Liver (tissue), 3 donors: ENCODE results near the gene RBMS3.

ENCODE experiments used
- TAF1 ChIP-seq: conservative IDR thresholded peaks from 2 replicates; pipeline ENCODE4 v1.6.1; 2016; ENCODE audit warnings: antibody characterized with exemption, mild to moderate bottlenecking
- TF ChIP-seq, protein P1 (sequence below): fragments of 150-350 bp; IDR thresholded peaks from 2 replicates; pipeline ENCODE4 v1.5.1; 2017; ENCODE audit warnings: improper control_type of control experiment, low read depth, low read length; ENCODE audit not compliant: missing input control
- donor health status: healthy.
- donor health status: healthy.

DNA sequence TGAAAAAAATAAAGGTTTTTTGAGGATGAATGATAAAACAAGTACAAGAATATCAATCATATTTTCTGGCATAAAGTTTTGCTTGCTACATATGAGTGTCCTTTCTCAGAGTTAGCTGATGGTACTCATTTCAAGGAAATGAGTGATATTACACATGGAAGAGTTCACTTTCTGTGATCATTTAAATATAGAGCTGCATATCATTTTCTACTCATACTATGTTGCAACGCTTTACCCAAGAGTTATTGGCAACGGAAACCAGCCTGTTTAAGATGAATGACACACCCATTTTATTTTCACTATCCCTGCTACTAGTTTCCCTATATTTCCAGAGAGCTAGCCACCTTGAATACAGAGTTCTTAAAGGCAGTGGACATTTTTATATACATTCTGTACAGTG is 35.4 kb upstream of the RBMS3 start:
- TF ChIP-seq, protein P1, sequence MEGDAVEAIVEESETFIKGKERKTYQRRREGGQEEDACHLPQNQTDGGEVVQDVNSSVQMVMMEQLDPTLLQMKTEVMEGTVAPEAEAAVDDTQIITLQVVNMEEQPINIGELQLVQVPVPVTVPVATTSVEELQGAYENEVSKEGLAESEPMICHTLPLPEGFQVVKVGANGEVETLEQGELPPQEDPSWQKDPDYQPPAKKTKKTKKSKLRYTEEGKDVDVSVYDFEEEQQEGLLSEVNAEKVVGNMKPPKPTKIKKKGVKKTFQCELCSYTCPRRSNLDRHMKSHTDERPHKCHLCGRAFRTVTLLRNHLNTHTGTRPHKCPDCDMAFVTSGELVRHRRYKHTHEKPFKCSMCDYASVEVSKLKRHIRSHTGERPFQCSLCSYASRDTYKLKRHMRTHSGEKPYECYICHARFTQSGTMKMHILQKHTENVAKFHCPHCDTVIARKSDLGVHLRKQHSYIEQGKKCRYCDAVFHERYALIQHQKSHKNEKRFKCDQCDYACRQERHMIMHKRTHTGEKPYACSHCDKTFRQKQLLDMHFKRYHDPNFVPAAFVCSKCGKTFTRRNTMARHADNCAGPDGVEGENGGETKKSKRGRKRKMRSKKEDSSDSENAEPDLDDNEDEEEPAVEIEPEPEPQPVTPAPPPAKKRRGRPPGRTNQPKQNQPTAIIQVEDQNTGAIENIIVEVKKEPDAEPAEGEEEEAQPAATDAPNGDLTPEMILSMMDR = no peak
- TF ChIP-seq TAF1 = no peak
